ENCODE results near the gene PLXDC2.

DNA sequence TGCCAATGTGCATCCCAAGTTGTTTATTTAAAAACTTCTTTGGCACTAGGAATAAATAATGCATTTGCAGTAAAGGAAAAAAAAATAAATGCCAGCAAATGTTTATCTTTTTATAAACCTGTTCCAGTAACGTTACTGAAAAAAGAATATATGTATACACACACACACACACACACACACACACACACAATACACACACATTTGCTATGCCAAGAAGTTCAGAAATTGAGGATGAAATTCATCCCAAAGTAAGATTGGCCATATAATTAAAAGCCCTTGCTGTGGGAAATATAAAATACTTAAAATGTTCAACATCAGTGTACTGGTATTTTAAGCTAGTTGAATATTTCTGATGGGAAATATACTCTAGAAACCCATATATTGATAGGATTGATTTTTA lies 2.6 kb downstream of the PLXDC2 start:
- TF ChIP-seq, protein P1, sequence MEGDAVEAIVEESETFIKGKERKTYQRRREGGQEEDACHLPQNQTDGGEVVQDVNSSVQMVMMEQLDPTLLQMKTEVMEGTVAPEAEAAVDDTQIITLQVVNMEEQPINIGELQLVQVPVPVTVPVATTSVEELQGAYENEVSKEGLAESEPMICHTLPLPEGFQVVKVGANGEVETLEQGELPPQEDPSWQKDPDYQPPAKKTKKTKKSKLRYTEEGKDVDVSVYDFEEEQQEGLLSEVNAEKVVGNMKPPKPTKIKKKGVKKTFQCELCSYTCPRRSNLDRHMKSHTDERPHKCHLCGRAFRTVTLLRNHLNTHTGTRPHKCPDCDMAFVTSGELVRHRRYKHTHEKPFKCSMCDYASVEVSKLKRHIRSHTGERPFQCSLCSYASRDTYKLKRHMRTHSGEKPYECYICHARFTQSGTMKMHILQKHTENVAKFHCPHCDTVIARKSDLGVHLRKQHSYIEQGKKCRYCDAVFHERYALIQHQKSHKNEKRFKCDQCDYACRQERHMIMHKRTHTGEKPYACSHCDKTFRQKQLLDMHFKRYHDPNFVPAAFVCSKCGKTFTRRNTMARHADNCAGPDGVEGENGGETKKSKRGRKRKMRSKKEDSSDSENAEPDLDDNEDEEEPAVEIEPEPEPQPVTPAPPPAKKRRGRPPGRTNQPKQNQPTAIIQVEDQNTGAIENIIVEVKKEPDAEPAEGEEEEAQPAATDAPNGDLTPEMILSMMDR (IDR thresholded peaks at IDR 0.05; ENCODE audit: low read depth, low read length, poor library complexity, severe bottlenecking): no peak
- TF ChIP-seq EZH2phosphoT487 (IDR thresholded peaks at IDR 0.05; ENCODE audit: borderline replicate concordance, low read length): no peak
